Right lobe of liver (tissue), 4 donors: ENCODE results near the gene FILIP1L.

Experiments
- POLR2A ChIP-seq: fragments of 450-650 bp; IDR thresholded peaks from one replicate; pipeline ENCODE4 v1.6.1; 2017; ENCODE audit warnings: antibody characterized with exemption, mild to moderate bottlenecking
- TF ChIP-seq, protein P1 (sequence below), 4 donors: fragments of 200-600 bp in 3 of 4; fragments of 450-650 bp in 1 of 4; IDR thresholded peaks; one replicate each; pipeline versions ENCODE4 v1.5.1 to v1.8.0; 2016 to 2022; ENCODE audit warnings: antibody characterized with exemption in 4 of 4, mild to moderate bottlenecking in 2 of 4
- donor health status: DM: no; HTN: no; CAD: no.
- donor health status: DM: no; HTN: no; CAD: no.
- donor health status: DM: no; HTN: yes; CAD: no.

DNA sequence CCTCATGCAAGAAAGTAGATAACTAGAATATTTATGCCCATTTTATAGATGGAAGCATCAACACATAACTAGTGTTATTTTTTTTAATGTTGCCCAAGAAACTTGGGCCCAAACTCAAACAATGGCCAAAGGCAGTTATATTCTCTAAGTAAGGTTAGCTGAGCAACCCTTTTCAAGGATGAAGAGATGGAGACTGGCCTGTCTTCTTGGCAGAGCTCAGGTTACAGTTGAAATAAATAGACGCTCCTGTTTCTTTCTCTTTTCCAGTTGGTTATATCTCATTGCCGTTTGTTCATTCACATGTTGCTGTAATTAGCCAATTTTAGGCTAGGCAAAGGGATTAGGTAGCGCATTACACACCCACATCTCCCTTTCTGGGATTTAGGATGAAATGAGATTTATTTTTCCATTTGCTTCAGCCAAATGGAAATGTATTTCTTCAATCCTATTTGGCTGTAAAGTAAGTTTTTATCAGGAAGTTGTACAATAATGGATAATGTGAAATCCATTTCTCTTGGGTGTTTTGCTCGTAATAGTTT, 203.5 kb downstream of the FILIP1L start:
- TF ChIP-seq, protein P1, sequence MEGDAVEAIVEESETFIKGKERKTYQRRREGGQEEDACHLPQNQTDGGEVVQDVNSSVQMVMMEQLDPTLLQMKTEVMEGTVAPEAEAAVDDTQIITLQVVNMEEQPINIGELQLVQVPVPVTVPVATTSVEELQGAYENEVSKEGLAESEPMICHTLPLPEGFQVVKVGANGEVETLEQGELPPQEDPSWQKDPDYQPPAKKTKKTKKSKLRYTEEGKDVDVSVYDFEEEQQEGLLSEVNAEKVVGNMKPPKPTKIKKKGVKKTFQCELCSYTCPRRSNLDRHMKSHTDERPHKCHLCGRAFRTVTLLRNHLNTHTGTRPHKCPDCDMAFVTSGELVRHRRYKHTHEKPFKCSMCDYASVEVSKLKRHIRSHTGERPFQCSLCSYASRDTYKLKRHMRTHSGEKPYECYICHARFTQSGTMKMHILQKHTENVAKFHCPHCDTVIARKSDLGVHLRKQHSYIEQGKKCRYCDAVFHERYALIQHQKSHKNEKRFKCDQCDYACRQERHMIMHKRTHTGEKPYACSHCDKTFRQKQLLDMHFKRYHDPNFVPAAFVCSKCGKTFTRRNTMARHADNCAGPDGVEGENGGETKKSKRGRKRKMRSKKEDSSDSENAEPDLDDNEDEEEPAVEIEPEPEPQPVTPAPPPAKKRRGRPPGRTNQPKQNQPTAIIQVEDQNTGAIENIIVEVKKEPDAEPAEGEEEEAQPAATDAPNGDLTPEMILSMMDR (IDR thresholded peaks at IDR 0.05) = no peak
- TF ChIP-seq POLR2A = no peak
